GM23338 (cell line): ENCODE data around the gene MARCHF3. TPM values are rescaled to one million over a fixed set of nuclear protein-coding genes. Genes with fewer than 3 reads are reported as not detected.

Experiments
- ATAC-seq: fragments of 200-7000 bp; cut with Tn5 transposase; 3 replicates; pipeline ENCODE4 v1.9.1; 2020
- DNase-seq: peaks from one replicate; pipeline ENCODE4 v3.0.0-alpha.2; 2015; ENCODE audit warnings: low spot score
- H2AFZ ChIP-seq: fragments of 200-600 bp; sonication (generic); 2 replicates; pipeline ENCODE4 v1.8.0; 2016; ENCODE audit warnings: antibody characterized with exemption, mild to moderate bottlenecking, moderate library complexity
- H3F3A ChIP-seq: fragments of 200-600 bp; sonication (generic); replicated peaks from 2 replicates; pipeline ENCODE4 v1.8.0; 2017; ENCODE audit warnings: antibody characterized with exemption, mixed run types, low read depth
- H3K27ac ChIP-seq: fragments of 200-600 bp; sonication (generic); 2 replicates; pipeline ENCODE4 v1.6.1; 2016; ENCODE audit warnings: low read depth
- H3K27me3 ChIP-seq: fragments of 200-600 bp; sonication (generic); 2 replicates; pipeline ENCODE4 v1.8.0; 2016; ENCODE audit warnings: mild to moderate bottlenecking, mixed run types, moderate library complexity; ENCODE audit not compliant: insufficient read depth
- H3K36me3 ChIP-seq: fragments of 200-600 bp; sonication (generic); 2 replicates; pipeline ENCODE4 v1.8.0; 2016; ENCODE audit warnings: mild to moderate bottlenecking; ENCODE audit not compliant: insufficient read depth
- H3K4me1 ChIP-seq: fragments of 200-600 bp; sonication (generic); 2 replicates; pipeline ENCODE4 v1.8.0; 2016; ENCODE audit warnings: mild to moderate bottlenecking, moderate library complexity; ENCODE audit not compliant: insufficient read depth
- H3K4me2 ChIP-seq: fragments of 200-600 bp; sonication (generic); 2 replicates; pipeline ENCODE4 v1.7.1; 2017; ENCODE audit warnings: mixed run types
- H3K4me3 ChIP-seq: fragments of 200-600 bp; sonication (generic); 2 replicates; pipeline ENCODE4 v1.6.1; 2016; ENCODE audit warnings: mixed run types
- H3K79me2 ChIP-seq: fragments of 200-600 bp; sonication (generic); replicated peaks from 2 replicates; pipeline ENCODE4 v1.8.0; 2017; ENCODE audit warnings: mild to moderate bottlenecking; ENCODE audit not compliant: insufficient read depth
- H3K9me2 ChIP-seq: fragments of 200-600 bp; sonication (generic); 2 replicates; pipeline ENCODE4 v1.8.0; 2017; ENCODE audit not compliant: insufficient read depth
- H4K20me1 ChIP-seq: fragments of 200-600 bp; sonication (generic); replicated peaks from 2 replicates; pipeline ENCODE4 v1.8.0; 2017; ENCODE audit warnings: mild to moderate bottlenecking; ENCODE audit not compliant: insufficient read depth
- H3K27ac Mint-ChIP-seq: 2 replicates; pipeline ENCODE4 v1.8.0; 2020; ENCODE audit warnings: inconsistent platforms, mild to moderate bottlenecking, moderate library complexity, mixed read lengths
- H3K27me3 Mint-ChIP-seq: 3 replicates; pipeline ENCODE4 v1.8.0; 2022; ENCODE audit warnings: low read depth, mild to moderate bottlenecking, moderate library complexity, mixed read lengths, inconsistent platforms; ENCODE audit not compliant: insufficient read depth, poor library complexity
- H3K36me3 Mint-ChIP-seq: 3 replicates; pipeline ENCODE4 v1.8.0; 2021; ENCODE audit warnings: low read depth, mild to moderate bottlenecking, inconsistent platforms, moderate library complexity, mixed read lengths
- H3K4me1 Mint-ChIP-seq: 3 replicates; pipeline ENCODE4 v1.8.0; 2020; ENCODE audit warnings: mild to moderate bottlenecking, inconsistent platforms, mixed read lengths
- H3K4me3 Mint-ChIP-seq: 3 replicates; pipeline ENCODE4 v1.8.0; 2021; ENCODE audit warnings: moderate library complexity, mild to moderate bottlenecking, inconsistent platforms, mixed read lengths
- H3K9me3 Mint-ChIP-seq: 3 replicates; pipeline ENCODE4 v1.8.0; 2020; ENCODE audit warnings: moderate library complexity, mild to moderate bottlenecking, inconsistent platforms, mixed read lengths
- CREB1 ChIP-seq: fragments of 250-450 bp; sonication (Bioruptor Pico); IDR thresholded peaks from 2 replicates; pipeline ENCODE4 v1.5.0; 2020; ENCODE audit warnings: low read depth, mild to moderate bottlenecking, moderate library complexity
- EZH2 ChIP-seq: fragments of 200-600 bp; sonication (generic); IDR thresholded peaks from one replicate; pipeline ENCODE4 v1.8.0; 2017; ENCODE audit warnings: antibody characterized with exemption, mild to moderate bottlenecking, low read depth; ENCODE audit not compliant: unreplicated experiment
- JUNB ChIP-seq: IDR thresholded peaks from one replicate; pipeline ENCODE4 v1.6.1; 2016; ENCODE audit warnings: antibody characterized with exemption; ENCODE audit not compliant: unreplicated experiment
- NANOG ChIP-seq: IDR thresholded peaks from 2 replicates; pipeline ENCODE4 v1.6.1; 2016; ENCODE audit warnings: antibody characterized with exemption, borderline replicate concordance
- POLR2AphosphoS5 ChIP-seq: IDR thresholded peaks from 2 replicates; pipeline ENCODE4 v1.6.1; 2016; ENCODE audit warnings: antibody characterized with exemption, low read depth
- REST ChIP-seq: IDR thresholded peaks from one replicate; pipeline ENCODE4 v1.6.1; 2018; ENCODE audit warnings: antibody characterized with exemption; ENCODE audit not compliant: unreplicated experiment
- STAT1 ChIP-seq: IDR thresholded peaks from one replicate; pipeline ENCODE4 v1.6.1; 2016; ENCODE audit warnings: antibody characterized with exemption; ENCODE audit not compliant: unreplicated experiment
- ZNF331 ChIP-seq: fragments of 250-450 bp; sonication (Bioruptor Pico); IDR thresholded peaks from 2 replicates; pipeline ENCODE4 v1.5.0; 2020; ENCODE audit warnings: low read depth, mild to moderate bottlenecking, moderate library complexity
- polyA plus RNA-seq: library from polyadenylated mRNA; unstranded; fragments of >200 nt; fragmentation: Nextera tagmentation; extraction: Ambion mirVana; gene quantifications from 2 replicates; pipeline ENCODE4 v1.2.1, GENCODE V29; 2016
- total RNA-seq: library from RNA; depleted of rRNA; stranded (reverse); fragments of >200 nt; shearing (Covaris generic); gene quantifications from 2 replicates; pipeline ENCODE4 v1.2.3, GENCODE V29; 2014
- TF ChIP-seq, protein P1 (sequence below), 2 experiments: fragments of 200-600 bp in 1 of 2; sonication (generic) in 1 of 2; conservative IDR thresholded peaks; 2 replicates each; pipeline versions ENCODE4 v1.5.1 to v1.6.1; 2016 to 2017; ENCODE audit warnings: antibody characterized with exemption in 2 of 2, low read depth in 2 of 2, mild to moderate bottlenecking in 2 of 2, moderate library complexity in 1 of 2
- TF ChIP-seq, protein P2 (sequence below): IDR thresholded peaks from 2 replicates; pipeline ENCODE4 v1.6.1; 2016; ENCODE audit warnings: antibody characterized with exemption
- TF ChIP-seq, protein P3 (sequence below): fragments of 250-450 bp; sonication (Bioruptor Pico); IDR thresholded peaks from 2 replicates; pipeline ENCODE4 v1.5.0; 2020; ENCODE audit warnings: mild to moderate bottlenecking, moderate library complexity

The MARCHF3 gene
- total and polyA plus RNA-seq, 2 experiments from 2014 or later = 7.0 to 12.7 TPM

DNA sequence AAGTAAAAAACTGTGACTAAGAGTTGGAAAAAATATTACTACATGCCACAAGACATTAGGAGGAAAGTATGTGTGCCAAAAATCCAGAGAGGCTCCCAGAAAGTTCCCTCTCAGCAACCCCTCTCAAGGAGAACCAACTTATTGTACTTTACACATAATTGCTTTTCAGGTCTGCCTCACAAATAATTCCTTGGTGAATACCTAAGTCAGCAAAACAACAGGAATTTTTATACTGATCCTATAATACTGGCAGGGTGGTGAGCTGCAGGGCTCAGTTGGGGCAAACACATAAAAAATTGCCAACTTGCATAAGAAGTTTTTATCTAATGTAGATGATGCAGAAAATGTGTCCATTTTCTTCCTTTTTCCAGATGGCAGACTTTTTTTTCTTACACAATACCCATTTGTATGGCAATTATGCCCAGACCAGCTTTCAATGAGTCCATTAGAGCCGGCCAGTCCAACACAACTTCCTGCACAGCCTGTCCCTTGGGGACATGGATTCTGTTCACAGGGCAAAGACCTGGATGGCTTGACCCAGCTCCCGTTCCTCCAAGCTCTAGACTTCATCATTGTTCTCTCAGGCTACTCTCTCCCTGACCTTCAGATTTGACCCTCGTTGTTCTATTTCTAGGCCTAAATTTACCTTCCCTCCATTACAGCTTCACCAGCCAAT is 31.3 kb downstream of the MARCHF3 start:
- Mint-ChIP-seq H3K9me3 (no peaks in the 10 kb centered on the region), H3K27me3 (peaks cover 6% of the 10 kb centered on the region), H3K4me3 (no peak overlapping the region), H3K36me3 (no peaks in the 10 kb centered on the region; the same call in 2 of the 3 replicates), H3K4me1 (peaks cover 6% of the 10 kb centered on the region), H3K27ac (no peak overlapping the region)
- H3K79me2 ChIP-seq = 0 out of 2 replicates have a peak, but pooled peaks cover 5% of the 10 kb centered on the region
- no peak overlapping the region for H2AFZ ChIP-seq
- H3K4me1 ChIP-seq = no peaks in the 10 kb centered on the region; the same call in 1 of the 2 replicates
- H3K27ac ChIP-seq = peak overlapping the region; percentile 32; the same call in 1 of the 2 replicates
- no peak for TF ChIP-seq CREB1
- TF ChIP-seq, protein P1, sequence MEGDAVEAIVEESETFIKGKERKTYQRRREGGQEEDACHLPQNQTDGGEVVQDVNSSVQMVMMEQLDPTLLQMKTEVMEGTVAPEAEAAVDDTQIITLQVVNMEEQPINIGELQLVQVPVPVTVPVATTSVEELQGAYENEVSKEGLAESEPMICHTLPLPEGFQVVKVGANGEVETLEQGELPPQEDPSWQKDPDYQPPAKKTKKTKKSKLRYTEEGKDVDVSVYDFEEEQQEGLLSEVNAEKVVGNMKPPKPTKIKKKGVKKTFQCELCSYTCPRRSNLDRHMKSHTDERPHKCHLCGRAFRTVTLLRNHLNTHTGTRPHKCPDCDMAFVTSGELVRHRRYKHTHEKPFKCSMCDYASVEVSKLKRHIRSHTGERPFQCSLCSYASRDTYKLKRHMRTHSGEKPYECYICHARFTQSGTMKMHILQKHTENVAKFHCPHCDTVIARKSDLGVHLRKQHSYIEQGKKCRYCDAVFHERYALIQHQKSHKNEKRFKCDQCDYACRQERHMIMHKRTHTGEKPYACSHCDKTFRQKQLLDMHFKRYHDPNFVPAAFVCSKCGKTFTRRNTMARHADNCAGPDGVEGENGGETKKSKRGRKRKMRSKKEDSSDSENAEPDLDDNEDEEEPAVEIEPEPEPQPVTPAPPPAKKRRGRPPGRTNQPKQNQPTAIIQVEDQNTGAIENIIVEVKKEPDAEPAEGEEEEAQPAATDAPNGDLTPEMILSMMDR (conservative IDR thresholded peaks at IDR 0.05; ENCODE audit: low read depth in 2 of 2) = no peak
- TF ChIP-seq REST = no peak
- TF ChIP-seq, protein P2, sequence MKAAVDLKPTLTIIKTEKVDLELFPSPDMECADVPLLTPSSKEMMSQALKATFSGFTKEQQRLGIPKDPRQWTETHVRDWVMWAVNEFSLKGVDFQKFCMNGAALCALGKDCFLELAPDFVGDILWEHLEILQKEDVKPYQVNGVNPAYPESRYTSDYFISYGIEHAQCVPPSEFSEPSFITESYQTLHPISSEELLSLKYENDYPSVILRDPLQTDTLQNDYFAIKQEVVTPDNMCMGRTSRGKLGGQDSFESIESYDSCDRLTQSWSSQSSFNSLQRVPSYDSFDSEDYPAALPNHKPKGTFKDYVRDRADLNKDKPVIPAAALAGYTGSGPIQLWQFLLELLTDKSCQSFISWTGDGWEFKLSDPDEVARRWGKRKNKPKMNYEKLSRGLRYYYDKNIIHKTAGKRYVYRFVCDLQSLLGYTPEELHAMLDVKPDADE = no peak
- no peak for TF ChIP-seq JUNB
- TF ChIP-seq ZNF331 = no peak
- no peak for TF ChIP-seq NANOG
- no peak for TF ChIP-seq STAT1
- no peak for TF ChIP-seq EZH2
- TF ChIP-seq, protein P3, sequence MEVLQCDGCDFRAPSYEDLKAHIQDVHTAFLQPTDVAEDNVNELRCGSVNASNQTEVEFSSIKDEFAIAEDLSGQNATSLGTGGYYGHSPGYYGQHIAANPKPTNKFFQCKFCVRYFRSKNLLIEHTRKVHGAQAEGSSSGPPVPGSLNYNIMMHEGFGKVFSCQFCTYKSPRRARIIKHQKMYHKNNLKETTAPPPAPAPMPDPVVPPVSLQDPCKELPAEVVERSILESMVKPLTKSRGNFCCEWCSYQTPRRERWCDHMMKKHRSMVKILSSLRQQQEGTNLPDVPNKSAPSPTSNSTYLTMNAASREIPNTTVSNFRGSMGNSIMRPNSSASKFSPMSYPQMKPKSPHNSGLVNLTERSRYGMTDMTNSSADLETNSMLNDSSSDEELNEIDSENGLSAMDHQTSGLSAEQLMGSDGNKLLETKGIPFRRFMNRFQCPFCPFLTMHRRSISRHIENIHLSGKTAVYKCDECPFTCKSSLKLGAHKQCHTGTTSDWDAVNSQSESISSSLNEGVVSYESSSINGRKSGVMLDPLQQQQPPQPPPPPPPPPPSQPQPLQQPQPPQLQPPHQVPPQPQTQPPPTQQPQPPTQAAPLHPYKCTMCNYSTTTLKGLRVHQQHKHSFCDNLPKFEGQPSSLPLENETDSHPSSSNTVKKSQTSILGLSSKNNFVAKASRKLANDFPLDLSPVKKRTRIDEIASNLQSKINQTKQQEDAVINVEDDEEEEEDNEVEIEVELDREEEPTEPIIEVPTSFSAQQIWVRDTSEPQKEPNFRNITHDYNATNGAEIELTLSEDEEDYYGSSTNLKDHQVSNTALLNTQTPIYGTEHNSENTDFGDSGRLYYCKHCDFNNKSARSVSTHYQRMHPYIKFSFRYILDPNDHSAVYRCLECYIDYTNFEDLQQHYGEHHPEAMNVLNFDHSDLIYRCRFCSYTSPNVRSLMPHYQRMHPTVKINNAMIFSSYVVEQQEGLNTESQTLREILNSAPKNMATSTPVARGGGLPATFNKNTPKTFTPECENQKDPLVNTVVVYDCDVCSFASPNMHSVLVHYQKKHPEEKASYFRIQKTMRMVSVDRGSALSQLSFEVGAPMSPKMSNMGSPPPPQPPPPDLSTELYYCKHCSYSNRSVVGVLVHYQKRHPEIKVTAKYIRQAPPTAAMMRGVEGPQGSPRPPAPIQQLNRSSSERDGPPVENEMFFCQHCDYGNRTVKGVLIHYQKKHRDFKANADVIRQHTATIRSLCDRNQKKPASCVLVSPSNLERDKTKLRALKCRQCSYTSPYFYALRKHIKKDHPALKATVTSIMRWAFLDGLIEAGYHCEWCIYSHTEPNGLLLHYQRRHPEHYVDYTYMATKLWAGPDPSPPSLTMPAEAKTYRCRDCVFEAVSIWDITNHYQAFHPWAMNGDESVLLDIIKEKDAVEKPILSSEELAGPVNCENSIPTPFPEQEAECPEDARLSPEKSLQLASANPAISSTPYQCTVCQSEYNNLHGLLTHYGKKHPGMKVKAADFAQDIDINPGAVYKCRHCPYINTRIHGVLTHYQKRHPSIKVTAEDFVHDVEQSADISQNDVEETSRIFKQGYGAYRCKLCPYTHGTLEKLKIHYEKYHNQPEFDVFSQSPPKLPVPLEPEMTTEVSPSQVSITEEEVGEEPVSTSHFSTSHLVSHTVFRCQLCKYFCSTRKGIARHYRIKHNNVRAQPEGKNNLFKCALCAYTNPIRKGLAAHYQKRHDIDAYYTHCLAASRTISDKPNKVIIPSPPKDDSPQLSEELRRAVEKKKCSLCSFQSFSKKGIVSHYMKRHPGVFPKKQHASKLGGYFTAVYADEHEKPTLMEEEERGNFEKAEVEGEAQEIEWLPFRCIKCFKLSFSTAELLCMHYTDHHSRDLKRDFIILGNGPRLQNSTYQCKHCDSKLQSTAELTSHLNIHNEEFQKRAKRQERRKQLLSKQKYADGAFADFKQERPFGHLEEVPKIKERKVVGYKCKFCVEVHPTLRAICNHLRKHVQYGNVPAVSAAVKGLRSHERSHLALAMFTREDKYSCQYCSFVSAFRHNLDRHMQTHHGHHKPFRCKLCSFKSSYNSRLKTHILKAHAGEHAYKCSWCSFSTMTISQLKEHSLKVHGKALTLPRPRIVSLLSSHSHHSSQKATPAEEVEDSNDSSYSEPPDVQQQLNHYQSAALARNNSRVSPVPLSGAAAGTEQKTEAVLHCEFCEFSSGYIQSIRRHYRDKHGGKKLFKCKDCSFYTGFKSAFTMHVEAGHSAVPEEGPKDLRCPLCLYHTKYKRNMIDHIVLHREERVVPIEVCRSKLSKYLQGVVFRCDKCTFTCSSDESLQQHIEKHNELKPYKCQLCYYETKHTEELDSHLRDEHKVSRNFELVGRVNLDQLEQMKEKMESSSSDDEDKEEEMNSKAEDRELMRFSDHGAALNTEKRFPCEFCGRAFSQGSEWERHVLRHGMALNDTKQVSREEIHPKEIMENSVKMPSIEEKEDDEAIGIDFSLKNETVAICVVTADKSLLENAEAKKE (CRISPR knock-in tag) = no peak
- no peak for TF ChIP-seq POLR2AphosphoS5
- H3K4me3 ChIP-seq = no peak overlapping the region
- no peaks in the 10 kb centered on the region for H3K9me2 ChIP-seq
- 0 out of 2 replicates have a peak, but pooled peaks cover 5% of the 10 kb centered on the region for H4K20me1 ChIP-seq
- no peak overlapping the region for H3K4me2 ChIP-seq
- ATAC-seq (no peak), DNase-seq (no peak)
- H3F3A ChIP-seq = no peaks in the 10 kb centered on the region
- no peaks in the 10 kb centered on the region for H3K36me3 ChIP-seq
- no peaks in the 10 kb centered on the region for H3K27me3 ChIP-seq
